Upper lobe of left lung (tissue), 6 donors: Measurements from ENCODE around the gene FHIT. TPM values are rescaled to one million over a fixed set of nuclear protein-coding genes. Genes with fewer than 3 reads are reported as not detected.

Source experiments
- ATAC-seq, 2 donors: fragments of 200-7000 bp; cut with Tn5 transposase; one replicate each; pipeline ENCODE4 v1.9.1; 2022; ENCODE audit warnings: mild to moderate bottlenecking in 2 of 2, moderate library complexity in 2 of 2; ENCODE audit not compliant: low FRiP score in 2 of 2
- DNase-seq, 2 donors: peaks; one replicate each; pipeline ENCODE4 v3.0.0-alpha.2; 2019 to 2020
- H3K27ac ChIP-seq, 4 donors: fragments of 200-600 bp; sonication (generic); one replicate each; pipeline ENCODE4 v1.5.1; 2016 to 2019
- H3K27me3 ChIP-seq, 4 donors: fragments of 200-600 bp; sonication (generic); one replicate each; pipeline ENCODE4 v1.5.1; 2017 to 2019
- H3K36me3 ChIP-seq, 4 donors: fragments of 200-600 bp; sonication (generic); one replicate each; pipeline ENCODE4 v1.5.1; 2016 to 2019
- H3K4me1 ChIP-seq, 4 donors: fragments of 200-600 bp; sonication (generic); one replicate each; pipeline ENCODE4 v1.5.1; 2018 to 2019
- H3K4me3 ChIP-seq, 4 donors: fragments of 200-600 bp; sonication (generic); one replicate each; pipeline ENCODE4 v1.5.1; 2017 to 2019; ENCODE audit warnings: mild to moderate bottlenecking in 2 of 4, moderate library complexity in 1 of 4
- H3K9me3 ChIP-seq, 4 donors: fragments of 200-600 bp; sonication (generic); one replicate each; pipeline ENCODE4 v1.5.1; 2018 to 2019
- EP300 ChIP-seq, 4 donors: sonication (generic); formaldehyde crosslinking; IDR thresholded peaks; one replicate each; pipeline ENCODE4 v1.5.1; 2017; ENCODE audit warnings: antibody characterized with exemption in 4 of 4, control low read depth in 2 of 4
- POLR2A ChIP-seq, 4 donors: fragments of 450-650 bp; IDR thresholded peaks; one replicate each; pipeline ENCODE4 v1.5.1; 2016 to 2017; ENCODE audit warnings: antibody characterized with exemption in 4 of 4, mild to moderate bottlenecking in 2 of 4
- POLR2AphosphoS5 ChIP-seq, 2 donors: sonication (generic); formaldehyde crosslinking; IDR thresholded peaks; one replicate each; pipeline ENCODE4 v1.5.1; 2017; ENCODE audit warnings: antibody characterized with exemption in 2 of 2
- WGBS, 2 donors: methylation state at CpG; one replicate each; pipeline ENCODE4 v1.1.5; 2017 to 2018; 5-methylcytosine and 5-hydroxymethylcytosine counted together
- total RNA-seq, 6 donors: library from RNA; depleted of rRNA in 4 of 6; stranded (reverse); fragments of >200 nt in 4 of 6; gene quantifications; one replicate each; pipeline versions ENCODE4 v1.1.0 to v1.2.1, GENCODE V29; 2016 to 2021
- TF ChIP-seq, protein P1 (sequence below), 6 experiments: fragments of 450-650 bp in 4 of 6; fragments of 200-600 bp in 2 of 6; sonication (generic) in 2 of 6; IDR thresholded peaks; one replicate each; pipeline ENCODE4 v1.5.1; 2016 to 2019; ENCODE audit warnings: antibody characterized with exemption in 6 of 6
- donor health status: DM: no; HTN: no; CAD: no; lungs with moderate emphysema.
- donor health status: DM: no; HTN: yes; CAD: no; lungs with severe emphysema.

FHIT gene
- total RNA-seq, 6 donors from 2014 or later = 6.8 to 56.6 (median 11.1) TPM

DNA sequence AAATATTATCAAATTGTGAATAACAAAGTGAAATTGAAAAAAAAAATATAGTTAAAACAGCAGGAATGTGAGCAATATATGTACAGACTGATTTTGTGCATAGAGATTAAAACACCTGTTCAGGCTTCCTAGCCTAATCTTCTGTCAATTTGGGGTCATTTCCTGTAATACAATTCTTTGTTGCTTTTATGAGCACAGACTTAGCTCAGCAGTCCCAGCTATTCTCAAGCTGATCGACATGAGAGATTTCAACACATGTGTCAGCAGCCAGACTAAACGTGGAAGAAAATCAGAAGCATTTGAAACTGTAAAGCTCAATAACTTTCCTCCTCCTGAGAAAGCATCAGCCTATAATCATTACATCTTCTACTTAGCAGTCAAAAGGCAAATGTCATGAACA, 1.6 kb upstream of the FHIT start:
- Histone ChIP-seq H3K9me3 (no peaks in the 10 kb centered on the region), H3K4me3 (no peak overlapping the region), H3K27me3 (no peaks in the 10 kb centered on the region), H3K4me1 (peaks cover 7 to 14% (median 12%) of the 10 kb centered on the region in 4 donors), H3K27ac (no peak overlapping the region), H3K36me3 (no peaks in the 10 kb centered on the region)
- WGBS, 2 donors = 30 to 50% methylated on average over 2 of the region's 2 CpGs
- no peak for DNase-seq
- TF ChIP-seq, protein P1, sequence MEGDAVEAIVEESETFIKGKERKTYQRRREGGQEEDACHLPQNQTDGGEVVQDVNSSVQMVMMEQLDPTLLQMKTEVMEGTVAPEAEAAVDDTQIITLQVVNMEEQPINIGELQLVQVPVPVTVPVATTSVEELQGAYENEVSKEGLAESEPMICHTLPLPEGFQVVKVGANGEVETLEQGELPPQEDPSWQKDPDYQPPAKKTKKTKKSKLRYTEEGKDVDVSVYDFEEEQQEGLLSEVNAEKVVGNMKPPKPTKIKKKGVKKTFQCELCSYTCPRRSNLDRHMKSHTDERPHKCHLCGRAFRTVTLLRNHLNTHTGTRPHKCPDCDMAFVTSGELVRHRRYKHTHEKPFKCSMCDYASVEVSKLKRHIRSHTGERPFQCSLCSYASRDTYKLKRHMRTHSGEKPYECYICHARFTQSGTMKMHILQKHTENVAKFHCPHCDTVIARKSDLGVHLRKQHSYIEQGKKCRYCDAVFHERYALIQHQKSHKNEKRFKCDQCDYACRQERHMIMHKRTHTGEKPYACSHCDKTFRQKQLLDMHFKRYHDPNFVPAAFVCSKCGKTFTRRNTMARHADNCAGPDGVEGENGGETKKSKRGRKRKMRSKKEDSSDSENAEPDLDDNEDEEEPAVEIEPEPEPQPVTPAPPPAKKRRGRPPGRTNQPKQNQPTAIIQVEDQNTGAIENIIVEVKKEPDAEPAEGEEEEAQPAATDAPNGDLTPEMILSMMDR (IDR thresholded peaks at IDR 0.05) = no peak
- TF ChIP-seq POLR2AphosphoS5 (IDR thresholded peaks at IDR 0.05) = no peak
- TF ChIP-seq EP300 (IDR thresholded peaks at IDR 0.05) = no peak
- no peak for TF ChIP-seq POLR2A (IDR thresholded peaks at IDR 0.05)
- ATAC-seq = no peak

DNA sequence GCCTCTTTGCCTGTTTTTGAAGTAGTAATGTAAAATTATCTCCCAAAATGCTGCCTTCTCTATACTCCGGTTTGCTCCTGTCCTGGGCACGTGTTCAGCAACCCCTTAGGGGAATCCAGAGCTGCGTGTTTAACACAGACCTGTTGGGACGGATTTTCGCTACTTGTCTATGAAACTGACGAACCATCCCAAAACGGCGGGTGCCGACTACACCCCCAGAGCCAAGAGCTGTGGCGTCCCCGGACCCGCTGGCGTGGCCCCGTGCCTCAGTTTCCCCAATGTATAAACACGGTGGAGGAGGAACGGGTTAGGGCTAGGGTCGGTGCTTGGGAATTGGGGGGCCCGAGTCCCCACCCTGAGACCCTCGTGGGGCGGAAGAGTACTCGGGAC, 473 bp downstream of the FHIT start:
- no peaks in the 10 kb centered on the region for H3K27me3 ChIP-seq
- 15 to 37% methylated on average over 5 to 19 of the region's 21 CpGs for WGBS, 2 donors
- no peak for TF ChIP-seq POLR2A (IDR thresholded peaks at IDR 0.05)
- no peak for TF ChIP-seq POLR2AphosphoS5 (IDR thresholded peaks at IDR 0.05)
- TF ChIP-seq EP300 (IDR thresholded peaks at IDR 0.05) = no peak
- TF ChIP-seq, protein P1 (IDR thresholded peaks at IDR 0.05) = no peak
- DNase-seq (peak in 1 of 2 donors; percentile 41), ATAC-seq (peak; percentile 53 to 64)
- H3K4me1 ChIP-seq = peaks cover 7 to 14% (median 12%) of the 10 kb centered on the region in 4 donors
- H3K36me3 ChIP-seq = no peaks in the 10 kb centered on the region
- H3K9me3 ChIP-seq = no peaks in the 10 kb centered on the region
- H3K27ac ChIP-seq = peak overlapping the region; percentile 54 to 92 (median 82)
- peak overlapping the region; percentile 62 to 86 (median 77) for H3K4me3 ChIP-seq

DNA sequence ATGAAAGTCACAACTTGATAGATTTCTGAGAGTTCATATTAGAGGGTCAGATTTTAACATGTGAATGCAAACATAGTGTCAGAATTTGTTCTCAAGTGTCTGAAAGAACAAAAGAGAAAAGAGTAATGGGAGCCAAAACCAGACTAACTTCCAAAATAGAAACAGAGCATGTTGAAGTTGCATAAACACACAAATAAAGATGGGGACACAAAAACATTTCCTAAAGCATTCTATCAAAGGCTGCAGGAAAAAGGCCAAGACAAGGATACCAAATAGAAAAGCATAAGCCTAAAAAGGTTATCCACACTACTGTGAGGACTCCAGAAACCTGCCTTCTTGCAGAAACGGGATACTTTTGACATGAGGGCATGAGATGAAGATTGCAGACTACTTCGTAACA, 2.8 kb downstream of the FHIT start:
- no peak for TF ChIP-seq POLR2AphosphoS5 (IDR thresholded peaks at IDR 0.05)
- TF ChIP-seq POLR2A (IDR thresholded peaks at IDR 0.05) = no peak
- TF ChIP-seq, protein P1 (IDR thresholded peaks at IDR 0.05) = no peak
- no peak for TF ChIP-seq EP300 (IDR thresholded peaks at IDR 0.05)
- Histone ChIP-seq H3K36me3 (no peaks in the 10 kb centered on the region), H3K27ac (no peak overlapping the region), H3K27me3 (no peaks in the 10 kb centered on the region), H3K9me3 (no peaks in the 10 kb centered on the region), H3K4me3 (no peak overlapping the region), H3K4me1 (peaks cover 7 to 14% (median 12%) of the 10 kb centered on the region in 4 donors)
- no peak for DNase-seq
- WGBS, 2 donors = 71 to 77% methylated on average over 2 of the region's 2 CpGs
- ATAC-seq = no peak

DNA sequence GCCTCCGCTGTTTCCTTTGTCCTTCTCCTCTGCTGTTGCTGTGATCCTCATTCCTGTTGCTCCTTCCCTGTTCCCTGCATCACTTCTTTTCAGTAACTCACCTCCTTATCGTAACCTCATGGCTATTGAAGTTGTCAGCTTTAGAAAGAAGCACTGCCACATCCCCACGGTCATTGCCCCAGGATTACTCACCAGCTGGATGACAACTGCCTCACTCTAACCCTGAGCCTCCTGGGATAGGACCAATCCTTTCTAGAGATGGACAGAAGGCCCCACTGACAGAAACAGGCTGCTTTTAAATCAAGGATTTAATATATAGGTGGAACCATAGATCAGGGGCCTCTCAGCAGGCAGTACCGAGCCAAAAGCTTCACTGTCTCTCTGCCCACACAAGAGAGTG, 4.1 kb downstream of the FHIT start:
- 94% methylated on average over 3 to 4 of the region's 4 CpGs for WGBS, 2 donors
- no peak for TF ChIP-seq POLR2A (IDR thresholded peaks at IDR 0.05)
- TF ChIP-seq POLR2AphosphoS5 (IDR thresholded peaks at IDR 0.05) = no peak
- TF ChIP-seq, protein P1 (IDR thresholded peaks at IDR 0.05) = no peak
- TF ChIP-seq EP300 (IDR thresholded peaks at IDR 0.05) = no peak

DNA sequence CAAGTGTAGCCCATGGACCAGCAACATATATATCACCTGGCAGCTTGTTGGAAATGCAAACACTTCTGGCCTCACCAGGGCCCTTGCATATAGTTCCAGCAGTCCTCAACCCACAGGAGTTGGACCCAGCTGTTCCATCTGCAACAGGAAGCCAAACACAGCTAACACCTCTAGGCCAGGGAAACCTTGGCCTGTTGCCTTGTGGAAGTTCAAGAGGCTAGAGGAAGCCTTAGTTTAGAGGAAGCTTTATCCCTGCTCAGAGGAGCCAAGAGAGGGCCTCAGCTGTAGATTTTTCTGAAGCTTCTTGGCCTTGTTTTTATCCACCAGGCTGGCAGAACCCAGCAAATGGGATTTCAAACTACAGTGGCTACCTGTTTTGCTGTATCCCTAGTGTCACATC, 11.4 kb downstream of the FHIT start:
- H3K27ac ChIP-seq = peak overlapping the region in 1 of 4 donors; percentile 28
- peaks cover 6 to 7% (median 7%) of the 10 kb centered on the region in 4 donors for H3K4me1 ChIP-seq
- H3K36me3 ChIP-seq = no peaks in the 10 kb centered on the region
- peak in 1 of 2 donors; percentile 51 for DNase-seq
- TF ChIP-seq POLR2AphosphoS5 (IDR thresholded peaks at IDR 0.05) (peak in 1 of 2 donors; percentile 14), POLR2A (IDR thresholded peaks at IDR 0.05) (no peak)
- TF ChIP-seq, protein P1 (IDR thresholded peaks at IDR 0.05) = no peak
- H3K4me3 ChIP-seq = no peak overlapping the region
- H3K9me3 ChIP-seq = no peaks in the 10 kb centered on the region
- H3K27me3 ChIP-seq = no peaks in the 10 kb centered on the region
- peak in 1 of 2 donors; percentile 40 for ATAC-seq

More for the DNA sequence above, 4.1 kb downstream of the FHIT start:
- ATAC-seq (no peak), DNase-seq (no peak)
- Histone ChIP-seq H3K9me3 (no peaks in the 10 kb centered on the region), H3K4me1 (peaks cover 7 to 12% (median 10%) of the 10 kb centered on the region in 4 donors), H3K27me3 (no peaks in the 10 kb centered on the region), H3K36me3 (no peaks in the 10 kb centered on the region), H3K4me3 (no peak overlapping the region), H3K27ac (no peak overlapping the region)
